ENCODE data around the gene NOP56.
A peak's percentile ranks its signal among the peaks of the same experiment; 100 is the strongest.

Gene NOP56

GRCh38 chr20:2651772-2652723 lies at the start of gene NOP56:
TSS of gene NOP56 (plus strand) at chr20:2652632. CDS start at chr20:2652661, 29 bp downstream.
- DNase-seq, result peak in 55 of 56 donors; percentile 63 to 95 (median 87)

DNA sequence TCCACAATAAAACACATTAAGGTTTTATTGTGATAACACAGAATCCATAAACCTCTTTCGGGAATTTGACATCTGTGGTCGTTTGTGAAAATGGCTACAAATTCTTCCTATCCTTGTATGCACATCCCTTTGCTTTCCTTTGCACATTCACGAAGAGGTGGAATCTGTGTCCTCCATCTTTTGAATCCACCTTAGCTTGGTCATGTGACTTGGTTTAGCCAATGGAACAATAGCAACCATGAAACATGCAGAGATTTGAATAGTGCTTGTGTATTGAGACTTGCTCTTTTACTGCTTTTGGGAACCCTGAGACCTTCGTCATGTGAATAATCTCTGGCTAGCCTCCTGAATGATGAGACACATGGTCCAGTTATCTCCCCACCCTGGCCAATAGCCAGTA lies 49.7 kb upstream of the NOP56 start:
- no peak for DNase-seq

- no peak for DNase-seq
Measured at GRCh38 chr20:2603816-2604505, 48.5 kb upstream of the NOP56 start.

DNA sequence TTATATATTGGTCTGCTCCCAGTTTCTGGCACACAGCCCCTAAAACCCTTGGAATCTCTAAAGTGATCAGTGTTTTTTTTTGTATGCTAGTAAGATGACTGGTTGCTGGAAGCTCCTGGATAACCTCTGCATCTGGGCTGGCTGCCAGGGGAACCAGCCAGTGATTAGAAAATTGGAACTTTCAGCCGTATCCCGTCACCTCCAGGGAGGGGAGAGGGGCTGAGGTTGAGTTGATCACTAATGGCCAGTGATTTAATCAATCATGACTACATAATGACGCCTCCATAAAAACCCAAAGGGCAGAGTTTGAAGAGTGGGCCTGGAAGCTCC lies 48.0 kb upstream of the NOP56 start:
- DNase-seq, result no peak

DNA sequence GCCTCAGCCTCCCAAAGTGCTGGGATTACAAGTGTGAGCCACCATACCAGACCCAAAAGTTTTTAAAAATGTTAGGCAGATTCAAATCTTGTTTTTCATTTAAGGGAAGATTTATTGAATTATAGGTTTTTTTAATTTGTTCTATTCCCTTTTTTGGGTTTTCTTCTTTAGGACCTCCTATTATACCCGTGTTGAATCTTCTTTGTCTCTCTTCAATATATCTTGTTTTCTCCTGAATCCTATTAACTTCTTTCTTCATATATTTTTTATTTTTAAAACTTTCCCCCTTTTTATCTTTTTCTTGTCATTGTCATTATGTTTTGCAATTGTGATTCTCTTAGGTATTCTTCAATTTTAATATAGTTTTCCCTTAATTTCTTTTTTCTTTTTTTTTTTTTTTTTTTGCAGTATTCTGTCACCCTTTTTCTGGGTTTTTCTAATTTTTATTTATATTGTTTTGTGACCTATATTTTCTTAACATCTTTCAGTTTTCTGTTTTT lies 45.9 kb upstream of the NOP56 start:
- no peak for DNase-seq

DNA sequence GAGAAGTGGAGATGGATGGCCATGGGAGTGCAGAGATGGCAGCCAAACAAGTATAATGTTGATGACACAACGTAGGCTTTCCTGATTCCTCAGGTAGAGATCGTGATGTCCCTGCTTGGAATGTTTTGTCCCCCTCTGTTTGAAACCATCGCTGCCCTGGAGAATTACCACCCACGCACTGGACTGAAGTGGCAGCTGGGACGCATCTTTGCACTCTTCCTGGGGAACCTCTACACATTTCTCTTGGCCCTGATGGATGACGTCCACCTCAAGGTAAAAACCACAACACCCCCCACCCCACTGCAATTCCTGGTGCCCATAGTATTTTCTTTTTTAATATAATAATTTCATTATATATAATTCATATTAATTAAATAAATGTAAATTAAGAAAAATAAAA lies 42.1 kb upstream of the NOP56 start:
- no peak for DNase-seq

DNA sequence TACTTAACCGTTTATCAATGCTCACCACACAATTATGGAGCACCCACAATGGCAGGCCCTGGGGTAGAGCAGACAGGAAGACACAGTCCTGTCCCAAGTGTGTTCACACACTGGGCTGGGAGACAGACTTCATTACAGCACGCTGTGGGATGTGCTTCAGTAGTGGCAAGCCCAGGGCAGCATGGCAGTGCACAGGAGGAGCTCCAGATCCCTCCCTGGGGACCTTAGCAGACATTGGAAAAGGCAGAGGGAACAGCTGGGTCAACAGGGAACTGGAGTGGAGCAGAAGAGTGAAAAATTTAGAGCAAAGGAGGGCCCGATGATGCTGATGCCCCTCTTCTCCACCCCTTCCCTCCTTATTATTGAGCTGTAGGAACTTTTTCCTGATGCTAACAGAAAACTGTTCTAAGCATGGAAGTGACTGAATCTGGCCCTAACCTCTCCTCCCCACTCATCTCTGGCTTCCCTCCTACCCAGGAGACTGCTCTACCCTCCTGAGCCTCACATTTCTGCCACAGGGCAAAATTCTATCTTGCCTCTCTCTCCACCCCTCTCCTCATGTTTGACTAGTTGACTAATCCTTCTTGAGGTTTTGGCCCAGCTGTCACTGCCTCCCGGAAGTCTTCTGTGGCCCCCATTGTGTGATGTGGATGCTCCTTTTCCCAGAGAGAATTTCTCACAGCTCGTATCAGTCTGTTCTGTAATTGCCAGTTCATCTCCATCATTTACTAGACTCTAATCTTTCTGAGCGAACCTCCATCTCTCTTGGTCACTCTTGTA lies 41.3 kb upstream of the NOP56 start:
- DNase-seq, result no peak

- DNase-seq, result no peak
Measured at GRCh38 chr20:2612073-2612472, 40.4 kb upstream of the NOP56 start.

DNA sequence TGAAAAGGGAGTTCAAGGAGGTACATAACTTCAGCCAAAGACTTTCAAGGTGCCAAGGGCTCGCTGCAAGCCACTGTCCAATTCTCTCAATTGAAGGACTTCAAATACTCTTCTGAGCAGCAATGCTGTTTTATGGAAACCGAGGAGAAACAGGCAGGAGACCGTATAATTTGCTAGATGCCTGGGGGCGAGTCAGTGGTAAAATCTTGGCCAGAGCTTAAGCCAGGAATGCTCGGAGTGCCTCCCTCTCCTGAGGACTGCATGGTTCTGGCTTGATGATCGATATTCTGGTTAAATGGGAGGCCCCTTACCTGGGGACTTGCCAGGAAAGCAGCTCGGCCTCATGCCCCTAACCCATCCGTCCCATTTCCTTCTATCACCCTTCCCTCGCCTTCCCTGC lies 35.8 kb upstream of the NOP56 start:
- DNase-seq, result no peak

GRCh38 chr20:2617099-2617714 lies 35.2 kb upstream of the NOP56 start:
- no peak for DNase-seq

DNA sequence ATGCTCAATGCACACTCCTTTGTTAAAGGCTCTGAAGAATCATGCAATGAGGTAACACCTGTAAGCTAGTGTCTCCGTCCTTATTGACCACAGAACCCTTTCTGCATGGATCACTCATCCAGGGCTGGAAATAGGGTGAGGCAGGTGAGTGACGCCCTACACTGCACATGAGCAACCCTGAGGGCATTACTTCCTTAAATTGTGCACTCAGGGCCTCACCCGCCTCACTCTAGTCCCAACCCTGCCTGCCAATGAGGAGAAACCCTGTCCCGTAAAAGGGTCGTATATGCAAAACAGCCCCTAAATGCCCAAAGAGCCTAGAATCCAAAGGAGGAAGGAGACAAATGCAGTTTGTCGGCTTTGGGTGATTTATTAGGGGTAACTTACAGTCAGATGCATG lies 33.6 kb upstream of the NOP56 start:
- DNase-seq, result no peak

- DNase-seq, result no peak
Measured at GRCh38 chr20:2619337-2619736, 33.1 kb upstream of the NOP56 start.

DNA sequence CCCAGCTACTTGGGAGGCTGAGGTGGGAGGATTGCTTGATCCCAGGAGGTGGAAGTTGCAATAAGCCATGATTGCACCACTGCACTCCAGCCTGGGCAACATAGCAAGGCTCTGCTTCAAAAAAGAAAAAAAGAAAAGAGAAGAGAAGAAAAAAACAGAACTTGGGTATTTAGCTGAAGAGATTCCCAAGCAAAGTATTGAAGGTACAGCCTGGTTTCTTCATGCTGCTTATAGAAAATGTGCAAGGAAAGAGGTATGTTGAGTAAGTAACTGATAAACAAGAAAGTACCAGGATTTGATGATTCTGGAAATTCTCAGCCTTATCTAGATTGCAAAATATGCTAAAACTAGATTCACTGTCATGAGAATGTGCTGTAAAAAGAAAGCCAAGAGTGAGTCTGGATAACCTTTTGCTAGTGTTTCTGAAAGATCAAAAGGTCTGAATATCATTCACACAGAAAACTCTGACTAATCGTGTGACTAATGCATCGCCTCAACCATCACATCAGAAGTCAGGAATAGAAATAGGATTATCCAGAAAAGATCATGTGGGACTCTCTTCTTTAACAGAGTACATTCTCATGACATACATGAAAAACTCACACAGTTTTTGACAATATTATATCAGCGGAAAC lies 32.4 kb upstream of the NOP56 start:
- DNase-seq, result no peak

GRCh38 chr20:2624190-2624589 lies 28.2 kb upstream of the NOP56 start:
- DNase-seq, result no peak

GRCh38 chr20:2625062-2625461 lies 27.4 kb upstream of the NOP56 start:
- no peak for DNase-seq

GRCh38 chr20:2626853-2627541 lies 25.4 kb upstream of the NOP56 start:
- no peak for DNase-seq

GRCh38 chr20:2631228-2631627 lies 21.2 kb upstream of the NOP56 start:
- no peak for DNase-seq

DNA sequence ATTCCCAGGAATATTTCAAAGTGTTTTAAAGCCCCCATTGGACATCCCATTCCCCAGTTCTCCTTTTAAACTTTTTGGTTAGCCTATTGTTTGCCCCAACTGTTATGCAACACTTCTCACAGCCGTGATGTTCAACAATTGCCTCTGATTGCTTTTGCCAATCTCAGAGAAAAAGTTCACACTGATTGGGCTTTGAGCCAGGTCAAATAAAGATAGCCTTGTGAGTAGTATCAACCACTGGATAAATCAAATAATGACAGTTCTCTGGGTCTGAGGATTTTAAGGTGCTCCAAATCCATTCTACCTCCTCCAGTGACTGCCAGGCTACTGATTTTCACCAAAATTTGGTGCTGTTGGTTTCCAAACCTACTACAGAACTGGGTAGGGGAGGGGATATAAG lies 19.1 kb upstream of the NOP56 start:
- DNase-seq, result no peak

GRCh38 chr20:2637246-2637645 lies 15.2 kb upstream of the NOP56 start:
- no peak for DNase-seq

- DNase-seq, result no peak
Measured at GRCh38 chr20:2640260-2640659, 12.2 kb upstream of the NOP56 start.
